GM12891 (cell line): ENCODE data around the gene NMRAL1.

ENCODE experiments used
- DNase-seq: peaks from one replicate; pipeline ENCODE4 v3.0.0; 2011; ENCODE audit warnings: low spot score; ENCODE audit not compliant: insufficient read length
- FAIRE-seq: peaks from 2 replicates; lab custom pipeline; 2011; peaks lifted over from hg19 to GRCh38; lab: Jason Lieb, UNC
- PAX5 ChIP-seq: IDR thresholded peaks from 2 replicates; pipeline ENCODE4 v1.6.1; 2011; ENCODE audit warnings: low read length, moderate library complexity, mild to moderate bottlenecking; ENCODE audit not compliant: insufficient read depth, severe bottlenecking
- POLR2A ChIP-seq: IDR thresholded peaks from 2 replicates; pipeline ENCODE4 v1.6.1; 2011; ENCODE audit warnings: low read depth, low read length, control low read depth
- POLR2AphosphoS5 ChIP-seq: IDR thresholded peaks from 2 replicates; pipeline ENCODE4 v1.6.1; 2011; ENCODE audit warnings: low read depth, low read length, control low read depth
- POU2F2 ChIP-seq: IDR thresholded peaks from 2 replicates; pipeline ENCODE4 v1.6.1; 2011; ENCODE audit warnings: low read depth, mild to moderate bottlenecking, control low read depth, low read length, moderate library complexity
- SPI1 ChIP-seq: IDR thresholded peaks from 2 replicates; pipeline ENCODE4 v1.6.1; 2011; ENCODE audit warnings: low read depth, low read length, control low read depth
- TAF1 ChIP-seq: IDR thresholded peaks from 2 replicates; pipeline ENCODE4 v1.6.1; 2011; ENCODE audit warnings: low read depth, low read length, control low read depth

The NMRAL1 gene

DNA sequence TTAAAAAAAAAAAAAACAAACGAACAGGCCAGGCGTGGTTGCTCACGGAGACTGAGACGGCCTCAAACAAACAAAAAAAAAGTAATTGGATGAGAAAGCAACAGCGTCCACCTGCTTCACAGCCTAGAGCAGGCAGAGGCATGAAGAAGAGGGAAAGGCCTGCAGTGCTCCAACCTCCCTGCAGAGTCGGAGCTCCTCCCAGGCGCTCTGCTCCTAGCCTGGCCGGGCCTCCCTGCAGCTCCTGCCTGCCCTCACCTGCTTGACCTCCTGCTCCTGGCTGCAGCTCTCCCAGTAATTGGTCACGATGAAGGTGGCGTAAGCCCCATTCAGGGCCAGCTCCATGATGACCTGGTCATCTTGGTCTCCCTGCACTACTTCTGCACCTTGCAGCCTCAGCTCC, 5.5 kb downstream of the NMRAL1 start:
- DNase-seq (no peak), FAIRE-seq (no peak)
- no peak for TF ChIP-seq SPI1
- TF ChIP-seq POLR2A: no peak
- no peak for TF ChIP-seq TAF1
- no peak for TF ChIP-seq POU2F2
- TF ChIP-seq PAX5: no peak

DNA sequence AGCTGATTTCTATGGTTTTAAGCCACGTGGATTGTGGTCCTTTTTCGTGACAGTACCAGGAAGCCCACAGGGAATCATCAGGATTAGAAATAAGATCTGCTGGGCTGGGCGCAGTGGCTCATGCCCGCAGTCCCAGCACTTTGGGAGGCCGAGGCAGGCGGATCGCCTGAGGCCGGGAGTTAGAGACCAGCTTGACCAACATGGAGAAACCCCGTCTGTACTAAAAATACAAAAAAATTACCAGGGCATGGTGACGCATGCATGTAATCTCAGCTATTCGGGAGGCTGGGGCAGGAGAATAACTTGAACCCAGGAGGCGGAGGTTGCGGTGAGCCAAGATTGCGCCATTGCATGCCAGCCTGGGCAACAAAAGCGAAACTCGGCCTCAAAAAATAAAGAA, 6.5 kb downstream of the NMRAL1 start:
- FAIRE-seq (no peak), DNase-seq (no peak)
- no peak for TF ChIP-seq POLR2A
- no peak for TF ChIP-seq POLR2AphosphoS5
- TF ChIP-seq SPI1: no peak
- TF ChIP-seq POU2F2: no peak
- no peak for TF ChIP-seq PAX5
- TF ChIP-seq TAF1: no peak

DNA sequence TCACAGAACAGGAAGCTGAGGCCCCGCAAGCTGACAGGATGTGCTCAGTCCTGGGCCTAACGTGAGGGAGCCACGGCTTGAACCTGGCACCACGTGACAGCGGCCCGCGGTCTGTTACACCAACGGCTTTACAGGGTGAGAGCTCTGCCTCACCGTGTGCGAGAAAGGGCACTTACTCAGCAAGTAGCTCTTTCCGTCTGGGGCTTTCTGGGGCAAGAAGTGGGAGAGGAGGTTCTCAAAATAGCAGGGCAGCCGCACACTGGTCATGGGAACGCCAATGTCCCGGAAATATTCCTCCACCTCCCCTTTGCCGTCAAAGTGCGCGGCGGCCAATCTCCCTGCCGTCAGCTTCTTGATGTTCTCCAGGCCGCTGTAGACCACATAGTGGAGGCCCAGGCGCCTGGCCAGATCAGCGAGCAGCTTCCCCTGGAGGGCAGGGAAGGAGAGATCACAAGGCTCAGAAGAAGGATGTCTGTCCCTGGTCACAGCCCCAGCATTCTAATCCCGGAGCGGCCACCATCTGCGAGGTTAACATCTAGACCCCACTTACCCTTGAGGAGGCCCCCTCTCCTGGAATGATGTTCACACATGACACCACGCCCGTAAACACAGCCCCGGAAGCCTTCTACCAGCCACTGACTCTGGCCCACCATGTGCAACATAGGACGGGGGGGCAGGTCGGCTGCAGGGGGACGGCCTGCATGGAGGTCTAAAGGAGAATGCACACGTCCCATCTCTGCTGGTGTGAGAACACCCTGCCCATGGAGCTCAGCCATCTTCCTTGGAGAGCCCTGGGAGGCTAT, 8.2 kb downstream of the NMRAL1 start:
- DNase-seq (no peak), FAIRE-seq (no peak)

DNA sequence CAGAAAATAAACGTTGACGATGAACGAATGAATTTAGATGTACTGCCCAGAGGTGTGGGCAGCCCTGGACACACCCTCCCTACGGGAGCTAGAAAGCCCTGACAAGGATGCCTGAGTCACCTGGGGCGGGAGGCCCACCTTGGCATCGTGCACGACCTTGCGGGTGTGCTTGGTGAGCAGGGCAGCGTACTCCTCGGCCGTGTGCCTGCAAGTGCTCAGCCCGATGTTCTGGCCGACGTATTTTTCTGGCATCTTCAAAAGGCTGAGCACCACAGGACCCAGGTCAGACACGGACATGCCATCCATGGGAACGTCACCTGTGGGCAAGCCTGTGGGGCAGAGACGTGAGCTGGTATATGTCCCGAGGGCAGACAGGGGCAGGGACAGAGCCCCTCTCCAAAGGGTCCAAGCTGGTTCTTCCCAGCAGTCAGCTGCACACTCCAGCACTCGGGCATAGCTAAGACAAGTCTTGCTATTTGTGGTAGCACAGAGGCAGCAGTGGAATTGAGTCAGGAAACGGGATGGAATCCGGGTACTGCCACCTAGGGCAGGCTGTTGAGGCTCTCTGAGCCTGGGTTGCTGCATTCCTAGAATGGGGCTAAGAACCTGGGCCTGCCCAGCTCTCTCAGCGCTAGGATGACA, 10.8 kb downstream of the NMRAL1 start:
- FAIRE-seq (no peak), DNase-seq (no peak)
- TF ChIP-seq POLR2AphosphoS5: no peak
- no peak for TF ChIP-seq TAF1
- no peak for TF ChIP-seq PAX5

More for the DNA sequence above, 8.2 kb downstream of the NMRAL1 start:
- TF ChIP-seq SPI1 (no peak), PAX5 (no peak)

DNA sequence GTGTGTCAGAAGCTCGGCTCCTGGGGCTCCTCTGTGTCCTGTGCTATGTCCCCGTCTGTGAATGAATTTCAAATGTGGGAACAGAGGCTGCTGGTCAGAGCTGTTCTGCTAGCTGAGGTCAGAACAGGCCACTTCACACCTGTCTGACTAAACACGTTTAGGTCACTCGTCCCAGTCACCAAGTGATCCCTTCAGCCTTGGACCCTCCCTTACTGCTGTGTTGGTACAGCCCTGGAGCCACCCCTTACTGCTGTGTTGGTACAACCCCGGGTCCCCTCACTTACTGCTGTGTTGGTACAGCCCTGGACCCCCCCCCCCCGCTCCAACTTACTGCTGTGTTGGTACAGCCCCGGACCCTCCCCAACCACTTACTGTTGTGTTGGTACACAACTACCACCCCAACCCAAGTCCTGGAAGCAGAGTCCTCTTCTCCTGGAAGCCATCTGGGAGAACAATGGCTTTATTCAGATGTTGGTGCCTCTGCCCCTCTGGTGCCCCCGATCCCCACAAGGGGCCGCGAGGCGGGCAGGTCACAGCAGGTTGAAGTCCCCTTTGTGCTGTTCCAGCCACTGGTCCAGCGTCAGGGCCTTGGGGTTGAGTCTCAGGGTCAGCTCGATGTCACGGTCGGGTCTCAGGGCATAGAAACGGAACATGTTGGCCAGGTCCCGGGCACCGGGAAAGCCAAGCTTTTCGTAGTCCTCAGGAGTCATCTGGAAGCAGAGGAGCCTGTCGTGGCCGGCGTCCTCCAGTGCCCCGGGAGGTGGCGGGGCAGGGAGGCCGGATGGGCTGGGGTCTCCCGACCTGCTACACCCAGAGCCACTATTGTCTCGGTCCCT, 13.0 kb downstream of the NMRAL1 start:
- peak; percentile 20 for FAIRE-seq
- DNase-seq: no peak
- TF ChIP-seq POU2F2: no peak
- TF ChIP-seq POLR2AphosphoS5: no peak
- TF ChIP-seq TAF1: no peak
- no peak for TF ChIP-seq POLR2A
- no peak for TF ChIP-seq PAX5
- TF ChIP-seq SPI1: no peak

DNA sequence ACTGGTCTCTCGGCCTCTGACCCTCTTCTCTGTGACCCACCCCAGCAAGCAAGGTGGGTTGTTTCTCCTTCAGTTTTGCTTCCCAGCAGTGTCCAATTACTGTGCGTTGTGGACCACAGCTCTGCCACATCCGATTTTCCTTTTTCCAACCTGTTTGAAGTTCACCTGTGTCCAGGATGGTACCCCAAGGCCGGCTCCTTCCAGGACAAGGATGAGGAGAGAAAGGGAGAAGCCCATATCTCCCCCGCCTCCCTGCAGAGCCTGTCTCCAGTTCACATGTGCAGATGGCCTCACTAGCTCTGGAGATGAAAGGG, 13.5 kb downstream of the NMRAL1 start:
- DNase-seq (no peak), FAIRE-seq (no peak)
- TF ChIP-seq POLR2AphosphoS5: no peak
- TF ChIP-seq POLR2A: no peak

DNA sequence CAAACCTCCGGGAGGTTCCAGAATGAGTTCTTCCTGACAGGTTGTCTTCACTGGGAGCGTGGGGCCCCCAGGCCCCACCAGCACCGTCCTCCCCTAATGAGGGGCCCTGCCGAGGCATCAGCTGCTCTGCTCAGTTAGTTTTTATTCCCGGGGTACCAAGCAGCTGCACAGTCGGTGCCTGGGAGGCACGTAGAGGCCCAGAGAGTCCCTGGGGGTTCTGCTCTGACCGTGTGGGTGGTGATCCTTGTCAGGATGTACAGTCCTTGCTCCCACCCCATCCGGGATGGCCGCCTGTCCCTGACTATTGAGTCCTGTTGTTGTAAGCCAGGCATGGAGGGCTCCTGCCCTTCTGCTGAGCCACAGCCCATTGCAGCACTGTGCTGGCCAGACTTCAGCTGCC, 18.5 kb downstream of the NMRAL1 start:
- FAIRE-seq (no peak), DNase-seq (no peak)
- TF ChIP-seq TAF1: no peak
- TF ChIP-seq SPI1: no peak
- no peak for TF ChIP-seq POLR2AphosphoS5
- no peak; the same call in 1 of the 2 replicates for TF ChIP-seq POLR2A
- no peak for TF ChIP-seq POU2F2
- TF ChIP-seq PAX5: no peak

DNA sequence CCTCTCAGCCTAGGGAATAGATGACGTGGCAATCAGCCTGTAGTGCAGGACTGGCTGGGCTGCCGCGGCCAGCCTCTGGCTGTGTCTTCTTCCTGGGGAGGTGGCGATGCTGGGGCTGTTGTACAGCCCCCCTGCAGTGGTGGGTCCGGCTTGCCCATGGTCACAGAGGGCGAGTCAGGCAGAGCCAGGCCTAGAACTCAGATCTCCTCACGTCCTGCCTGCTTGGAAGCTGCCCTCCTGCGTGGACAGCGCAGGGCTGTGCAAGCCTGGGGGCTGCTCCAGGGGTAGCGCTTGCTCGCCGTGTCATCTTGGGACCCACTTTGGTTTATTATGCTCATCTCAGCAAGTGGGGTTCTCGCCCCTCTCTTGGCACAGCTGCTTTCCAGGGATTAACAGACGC, 19.3 kb downstream of the NMRAL1 start:
- no peak for FAIRE-seq
- DNase-seq: no peak
- TF ChIP-seq TAF1 (no peak), POU2F2 (no peak), POLR2A (no peak), SPI1 (no peak), POLR2AphosphoS5 (no peak)

DNA sequence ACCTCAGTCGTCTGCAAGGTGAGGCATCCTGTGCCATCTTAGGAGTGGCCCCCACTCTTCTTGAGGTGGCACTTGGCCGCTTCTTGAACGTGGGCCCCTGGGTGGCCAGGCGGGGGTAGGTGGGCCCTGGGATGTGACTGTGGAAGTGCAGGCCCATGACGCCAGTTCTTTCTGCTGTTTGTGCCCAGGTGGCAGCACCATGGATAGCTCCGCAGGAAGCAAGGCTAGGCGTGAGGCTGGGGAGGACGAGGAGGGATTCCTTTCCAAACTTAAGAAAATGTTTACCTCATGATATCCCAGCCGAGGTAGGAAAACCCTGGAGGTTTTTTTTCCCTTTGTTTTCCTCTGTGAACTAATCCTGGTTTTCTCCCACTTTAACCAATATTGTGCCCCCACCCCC, 19.8 kb downstream of the NMRAL1 start:
- DNase-seq (no peak), FAIRE-seq (no peak)
- no peak for TF ChIP-seq POU2F2
- TF ChIP-seq PAX5: no peak
- TF ChIP-seq SPI1: no peak
- no peak for TF ChIP-seq POLR2AphosphoS5
- TF ChIP-seq POLR2A: no peak
- no peak for TF ChIP-seq TAF1
